ENCODE measurements around the gene BMP8A.

The BMP8A gene

DNA sequence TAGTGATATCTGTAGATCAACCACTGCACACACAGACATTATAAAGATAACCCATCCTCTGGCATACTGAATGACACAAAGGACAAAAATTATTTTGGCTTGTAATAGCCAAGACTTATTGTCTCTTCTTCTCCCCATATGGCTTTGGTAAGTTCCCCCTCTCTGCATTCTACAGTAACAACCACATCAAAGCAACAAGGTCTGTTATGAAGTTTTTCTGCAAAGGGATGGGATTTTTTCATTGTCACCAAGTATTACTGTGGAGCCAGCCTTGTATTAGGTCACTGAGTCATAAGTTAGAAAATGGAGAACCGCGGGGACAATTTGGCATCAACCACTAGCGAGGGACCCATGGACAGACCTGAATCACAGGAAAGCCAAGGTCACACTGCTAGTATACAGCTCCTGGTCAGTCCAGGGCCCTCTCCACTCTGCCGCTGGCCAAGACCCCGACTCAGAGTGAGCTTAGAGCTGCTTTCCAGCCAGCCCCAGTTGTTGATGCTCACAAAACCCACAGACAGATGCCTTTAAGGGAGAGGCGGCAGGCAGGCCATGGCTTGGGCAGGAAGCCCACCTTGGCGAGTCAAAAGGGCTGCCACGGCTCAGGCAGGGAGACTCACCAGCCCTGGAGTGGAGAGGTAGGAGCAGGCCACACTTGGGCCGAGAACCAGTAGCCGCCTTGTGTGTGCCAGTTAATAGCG, 79.2 kb downstream of the BMP8A start:
- no peak for DNase-seq (ENCODE audit: low read depth)

DNA sequence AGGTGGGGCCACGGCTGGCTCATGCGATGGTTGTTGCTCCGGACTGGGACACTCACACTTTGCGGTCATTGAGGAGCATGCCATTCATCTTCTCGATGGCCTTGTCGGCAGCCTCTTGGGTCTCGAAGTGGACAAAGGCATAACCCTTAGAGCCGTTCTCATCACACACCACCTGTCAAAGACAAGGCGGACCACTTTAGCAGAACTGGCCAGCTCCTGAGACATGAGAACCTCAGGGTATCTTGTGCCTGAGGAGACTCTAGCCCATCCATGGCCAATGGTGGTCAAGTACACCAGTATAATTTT, 79.7 kb downstream of the BMP8A start:
- no peak for DNase-seq (ENCODE audit: low read depth)

GRCh38 chr1:39572379-39573096, 81.1 kb downstream of the BMP8A start:
- no peak for DNase-seq (ENCODE audit: low read depth)

DNA sequence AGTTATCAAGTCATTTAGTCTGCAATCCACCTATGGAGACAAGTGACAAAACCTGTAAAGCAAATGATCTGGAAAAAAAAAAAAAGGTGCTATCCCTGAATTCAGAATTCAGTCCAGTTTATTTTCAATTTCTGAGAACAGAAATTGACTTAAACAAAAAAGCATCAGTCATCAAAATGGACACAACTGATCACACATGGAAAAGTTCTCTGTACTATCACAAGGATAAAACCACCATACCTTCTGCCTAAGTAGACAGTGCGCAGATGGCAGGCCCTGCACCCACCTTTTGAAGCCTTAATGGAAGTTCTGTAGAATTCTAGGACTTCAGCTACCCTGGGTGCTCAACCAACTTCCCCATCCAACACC, 81.6 kb downstream of the BMP8A start:
- DNase-seq (ENCODE audit: low read depth): no peak

DNA sequence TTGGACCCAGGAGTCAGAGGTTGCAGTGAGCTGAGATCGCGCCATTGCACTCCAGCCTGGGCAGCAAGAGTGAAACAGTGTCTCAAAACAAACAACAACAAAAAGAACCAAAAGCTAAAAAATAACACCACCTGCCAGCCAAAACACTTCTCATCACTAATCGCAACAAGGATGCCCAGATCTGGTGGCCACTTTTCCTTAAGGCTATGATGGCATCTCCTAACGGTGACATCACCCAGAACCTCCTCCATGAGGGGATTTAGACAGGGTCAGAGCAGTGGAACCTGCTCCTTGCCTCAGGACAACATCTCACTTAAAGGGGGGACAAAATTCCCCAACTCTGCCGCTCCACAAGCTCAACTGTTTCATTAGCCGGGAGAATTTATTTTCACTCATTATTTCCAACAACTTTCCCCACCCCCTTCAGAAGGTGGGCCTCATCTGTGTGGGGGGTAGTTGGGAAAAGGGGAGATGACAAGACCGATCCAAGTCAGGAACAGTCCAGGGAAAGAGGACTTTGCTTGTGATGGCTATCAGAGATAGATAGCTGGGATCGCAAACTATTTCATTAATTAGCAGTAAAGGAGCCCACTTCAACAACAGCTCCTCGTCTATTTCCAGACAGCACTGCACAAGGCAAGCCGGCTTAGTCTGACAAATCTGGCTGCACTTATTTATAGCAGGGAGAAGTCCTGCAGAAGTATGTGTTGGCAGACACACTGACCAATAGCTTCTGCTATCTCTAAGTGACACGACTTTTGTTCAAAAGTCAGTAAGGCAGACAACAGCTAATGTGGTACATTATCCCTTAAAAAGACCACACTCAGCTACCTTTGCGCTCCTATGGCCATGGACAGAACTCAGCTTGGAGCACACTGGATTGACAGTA, 82.5 kb downstream of the BMP8A start:
- no peak for DNase-seq (ENCODE audit: low read depth)

- DNase-seq (ENCODE audit: low read depth): no peak
Measured at GRCh38 chr1:39574646-39575045, 83.2 kb downstream of the BMP8A start.

Data from T follicular helper cell (primary cell).